GM12864 (cell line): ENCODE measurements around the gene COX7B2.

Experiments used
- DNase-seq: peaks from one replicate; pipeline ENCODE4 v3.0.0-alpha.2; 2011; ENCODE audit warnings: low read depth
- H3K4me3 ChIP-seq: 2 replicates; pipeline ENCODE4 v1.5.1; 2011; ENCODE audit warnings: mild to moderate bottlenecking, low read depth, low read length, control low read depth
- TF ChIP-seq, protein P1 (sequence below): IDR thresholded peaks from 2 replicates; pipeline ENCODE4 v1.5.1; 2011; ENCODE audit warnings: low read depth, mild to moderate bottlenecking, moderate library complexity, low read length, control low read depth, inconsistent platforms; ENCODE audit errors: missing control alignments

Gene COX7B2, protein sequence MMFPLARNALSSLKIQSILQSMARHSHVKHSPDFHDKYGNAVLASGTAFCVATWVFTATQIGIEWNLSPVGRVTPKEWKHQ

DNA sequence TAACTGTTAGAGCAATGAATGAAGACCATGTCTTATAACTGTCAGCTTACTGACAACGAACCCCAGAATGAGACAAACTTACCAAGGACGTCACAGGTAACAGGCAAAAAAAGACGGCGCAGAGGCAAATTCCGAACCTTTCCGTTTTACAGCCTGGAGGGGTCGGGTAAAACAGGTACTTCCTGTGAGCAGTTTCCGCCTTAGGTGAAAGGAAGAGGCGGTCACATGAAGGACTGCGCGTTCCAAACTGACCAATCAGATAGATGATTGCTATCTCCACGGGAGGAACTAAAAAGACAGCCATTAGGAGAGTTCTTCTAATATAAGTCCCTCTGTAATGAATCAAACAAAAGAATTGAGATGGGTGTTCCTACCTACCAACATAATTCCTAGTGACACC lies at the start of gene COX7B2:
Gene COX7B2, minus strand, starts transcription at position 168 of the 400 bp plus-strand sequence. CDS start 174,053 bp downstream, outside the sequence.
- no peak for DNase-seq
- no peak within 1 kb of the TSS for H3K4me3 ChIP-seq
- TF ChIP-seq, protein P1, sequence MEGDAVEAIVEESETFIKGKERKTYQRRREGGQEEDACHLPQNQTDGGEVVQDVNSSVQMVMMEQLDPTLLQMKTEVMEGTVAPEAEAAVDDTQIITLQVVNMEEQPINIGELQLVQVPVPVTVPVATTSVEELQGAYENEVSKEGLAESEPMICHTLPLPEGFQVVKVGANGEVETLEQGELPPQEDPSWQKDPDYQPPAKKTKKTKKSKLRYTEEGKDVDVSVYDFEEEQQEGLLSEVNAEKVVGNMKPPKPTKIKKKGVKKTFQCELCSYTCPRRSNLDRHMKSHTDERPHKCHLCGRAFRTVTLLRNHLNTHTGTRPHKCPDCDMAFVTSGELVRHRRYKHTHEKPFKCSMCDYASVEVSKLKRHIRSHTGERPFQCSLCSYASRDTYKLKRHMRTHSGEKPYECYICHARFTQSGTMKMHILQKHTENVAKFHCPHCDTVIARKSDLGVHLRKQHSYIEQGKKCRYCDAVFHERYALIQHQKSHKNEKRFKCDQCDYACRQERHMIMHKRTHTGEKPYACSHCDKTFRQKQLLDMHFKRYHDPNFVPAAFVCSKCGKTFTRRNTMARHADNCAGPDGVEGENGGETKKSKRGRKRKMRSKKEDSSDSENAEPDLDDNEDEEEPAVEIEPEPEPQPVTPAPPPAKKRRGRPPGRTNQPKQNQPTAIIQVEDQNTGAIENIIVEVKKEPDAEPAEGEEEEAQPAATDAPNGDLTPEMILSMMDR = no peak

DNA sequence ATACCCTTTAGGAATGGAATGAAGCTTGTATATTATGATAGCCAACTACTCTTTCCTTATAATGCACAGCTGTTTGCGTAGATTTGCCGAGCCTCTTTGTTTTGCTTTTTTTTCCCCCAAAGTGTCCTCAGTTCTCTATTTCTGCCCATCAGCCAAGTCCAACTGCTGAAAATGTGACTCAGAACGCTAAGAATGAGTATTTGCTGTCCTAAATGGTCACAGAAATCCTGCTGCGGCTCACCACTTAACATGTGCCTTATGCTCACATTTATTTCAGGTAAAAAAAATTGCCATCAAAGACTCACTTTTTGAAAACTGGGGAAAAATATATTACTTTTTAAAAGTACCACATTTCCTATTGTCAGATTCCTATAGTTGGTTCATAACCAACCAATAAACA lies 47.4 kb upstream of the COX7B2 start:
- TF ChIP-seq, protein P1 = no peak
- H3K4me3 ChIP-seq = no peak overlapping the region
- DNase-seq = no peak

GRCh38 chr4:46955601-46956000 lies 46.6 kb upstream of the COX7B2 start:
- no peak overlapping the region for H3K4me3 ChIP-seq
- TF ChIP-seq, protein P1 = no peak
- DNase-seq = no peak

DNA sequence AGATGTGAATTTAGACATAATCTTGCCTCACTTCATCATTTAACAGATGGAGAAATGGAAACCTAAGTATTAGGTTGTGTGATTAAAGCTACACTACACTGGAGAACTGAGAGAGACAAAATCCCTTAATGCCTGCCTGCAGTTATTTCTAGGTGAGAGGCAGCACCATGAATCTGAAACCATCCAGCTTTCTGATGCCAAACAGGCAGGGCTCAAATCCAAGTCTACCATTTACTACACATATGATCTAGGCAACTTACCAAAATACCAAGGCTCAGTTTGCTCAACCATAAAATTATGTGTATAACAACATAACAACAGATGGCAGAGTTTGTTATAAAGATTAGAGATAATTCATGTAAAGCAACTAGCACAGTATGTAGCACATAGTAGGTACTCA lies 45.6 kb upstream of the COX7B2 start:
- no peak for DNase-seq
- no peak overlapping the region for H3K4me3 ChIP-seq
- TF ChIP-seq, protein P1 = no peak

- no peak for DNase-seq
- TF ChIP-seq, protein P1 = no peak
- no peak overlapping the region for H3K4me3 ChIP-seq
These were observed 44.5 kb upstream of the COX7B2 start for GRCh38 chr4:46953564-46953963.

GRCh38 chr4:46952451-46952850 lies 43.4 kb upstream of the COX7B2 start:
- TF ChIP-seq, protein P1 = no peak
- no peak for DNase-seq

DNA sequence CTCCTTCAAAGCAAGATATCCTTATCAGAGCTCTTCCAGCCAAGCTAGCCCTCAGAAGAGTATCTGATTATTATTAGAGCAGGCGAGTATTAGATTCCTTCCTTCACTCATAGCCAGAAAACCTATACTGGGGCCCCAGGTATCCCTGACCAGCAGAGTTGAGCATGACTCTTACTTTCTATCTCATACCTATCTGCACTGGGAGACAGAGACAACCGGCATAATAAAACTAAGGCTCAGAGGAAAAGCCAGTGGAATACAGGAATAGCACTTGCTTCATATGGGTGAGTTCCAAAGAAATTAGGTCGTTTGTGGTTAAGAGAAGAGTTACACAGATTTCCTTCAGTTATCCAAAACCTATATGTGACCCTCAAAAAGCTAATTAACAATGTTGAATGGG lies 41.8 kb upstream of the COX7B2 start:
- TF ChIP-seq, protein P1 = no peak
- no peak for DNase-seq
- no peak overlapping the region for H3K4me3 ChIP-seq

More at GRCh38 chr4:46952451-46952850, 43.4 kb upstream of the COX7B2 start:
- no peak overlapping the region for H3K4me3 ChIP-seq
